CD4-positive, alpha-beta T cell treated with Interleukin-4 for 1 hour (primary cell): ENCODE data around the gene KCNG2.

Source experiments
- DNase-seq, 2 donors: peaks; one replicate each; pipeline ENCODE4 v3.0.0-alpha.2; 2020 to 2022

Gene KCNG2

DNA sequence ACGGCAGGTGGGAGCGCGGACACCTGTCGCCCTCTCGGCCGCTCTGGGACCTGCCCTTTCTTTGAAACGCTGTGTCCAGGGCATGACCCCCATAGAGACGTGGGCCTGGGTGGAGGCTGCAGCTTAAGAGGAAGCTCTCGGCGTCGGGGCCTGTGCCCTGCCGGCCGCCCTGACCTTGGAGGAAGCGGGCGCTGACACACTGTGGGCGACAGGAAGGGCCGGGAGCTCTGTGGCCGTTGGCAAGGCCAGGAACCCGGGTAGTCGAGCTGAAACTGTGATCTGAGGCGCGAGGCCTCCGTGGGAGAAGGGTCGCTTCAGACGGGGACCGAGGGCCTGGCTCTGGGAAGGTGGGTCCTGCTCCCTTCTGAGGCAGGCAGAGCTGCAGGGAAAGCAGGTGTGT is 28.2 kb downstream of the KCNG2 start:
- peak in 1 of 2 donors; percentile 34 for DNase-seq

DNA sequence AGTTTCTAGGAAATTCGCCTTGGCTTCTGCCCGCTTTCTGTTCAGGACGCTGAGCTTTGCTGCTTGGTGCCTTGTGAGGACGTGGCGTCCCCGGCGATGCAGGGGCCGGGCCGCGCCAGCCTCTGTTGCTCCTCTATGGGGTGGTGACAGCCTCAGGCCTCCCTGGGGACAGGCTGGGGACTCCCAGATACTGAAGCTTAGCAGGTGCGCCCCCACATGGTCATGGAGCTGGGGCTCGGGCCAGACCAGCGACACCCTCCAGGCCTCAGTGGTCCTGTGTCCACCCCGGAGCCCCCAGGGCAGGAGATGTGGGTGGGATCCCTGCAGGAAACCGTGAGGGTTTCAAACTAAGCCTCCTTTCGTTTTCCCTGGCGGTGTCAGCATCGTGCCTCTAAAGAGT is 29.2 kb downstream of the KCNG2 start:
- peak in 1 of 2 donors; percentile 29 for DNase-seq

DNA sequence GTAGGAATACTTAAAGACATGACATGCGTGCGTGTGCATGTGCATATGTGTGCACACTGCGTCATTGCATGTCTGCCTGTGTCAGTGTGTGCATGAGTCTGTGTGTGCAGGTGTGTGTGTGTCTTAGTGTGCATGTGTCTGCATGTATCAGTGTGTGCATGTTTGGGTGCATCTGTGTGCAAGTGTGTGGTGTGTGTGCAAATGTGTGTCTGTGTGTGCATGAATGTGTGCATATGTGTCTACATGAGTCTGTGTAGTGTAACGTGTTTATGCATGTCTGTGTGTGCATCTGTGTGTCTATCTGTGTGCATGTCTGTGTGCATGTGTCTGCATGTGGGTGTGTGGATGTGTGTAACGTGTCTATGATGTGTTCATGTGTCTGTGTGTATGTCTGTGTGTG is 30.5 kb downstream of the KCNG2 start:
- no peak for DNase-seq

DNA sequence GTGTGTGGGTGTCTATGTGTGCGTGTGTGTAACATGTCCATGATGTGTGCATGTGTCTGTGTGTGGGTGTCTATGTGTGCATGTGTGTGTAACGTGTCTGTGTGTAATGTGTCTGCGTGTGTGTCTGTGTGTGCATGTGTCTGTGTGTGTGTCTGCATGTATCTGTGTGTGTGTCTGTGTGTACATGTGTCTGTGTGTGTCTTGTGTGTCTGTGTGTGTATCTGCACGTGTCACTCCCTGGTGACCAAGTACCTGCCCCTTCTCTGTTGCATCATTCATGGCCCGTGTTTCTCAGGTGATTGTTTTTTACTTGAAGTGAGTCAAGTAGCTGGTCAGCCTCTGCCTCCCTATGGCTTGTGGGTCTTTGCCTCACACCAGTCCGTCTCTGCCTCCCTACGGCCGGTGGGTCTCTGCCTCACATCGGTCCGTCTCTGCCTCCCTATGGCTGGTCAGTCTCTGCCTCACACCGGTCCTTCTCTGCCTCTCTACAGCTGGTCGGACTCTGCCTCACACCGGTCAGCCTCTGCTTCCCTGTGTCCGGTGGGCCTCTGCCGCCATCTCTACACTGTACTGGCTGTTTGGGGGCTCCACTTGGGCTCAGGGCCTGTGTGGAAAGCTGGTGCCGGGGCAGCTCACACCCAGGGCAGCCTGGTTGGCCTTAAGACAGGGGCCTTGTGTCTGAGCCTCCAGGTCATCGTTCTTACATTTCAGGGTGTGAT is 31.6 kb downstream of the KCNG2 start:
- no peak for DNase-seq

DNA sequence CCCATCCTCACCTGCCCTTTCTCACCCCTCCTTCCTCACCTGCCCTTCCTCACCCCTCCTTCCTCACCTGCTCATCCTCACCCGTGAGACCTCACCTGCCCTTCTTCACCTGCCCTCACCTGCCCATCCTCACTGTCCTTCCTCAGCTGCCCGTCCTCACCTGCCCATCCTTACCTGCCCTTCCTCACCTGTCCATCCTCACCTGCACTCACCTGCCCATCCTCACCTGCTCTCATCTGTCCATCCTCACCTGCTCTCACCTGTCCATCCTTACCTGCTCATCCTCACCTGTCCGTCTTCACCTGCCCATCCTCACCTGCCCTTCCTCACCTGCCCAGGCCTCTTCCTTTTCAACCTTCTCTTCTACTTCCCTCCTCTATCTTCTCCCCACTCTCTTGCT is 34.4 kb downstream of the KCNG2 start:
- no peak for DNase-seq

DNA sequence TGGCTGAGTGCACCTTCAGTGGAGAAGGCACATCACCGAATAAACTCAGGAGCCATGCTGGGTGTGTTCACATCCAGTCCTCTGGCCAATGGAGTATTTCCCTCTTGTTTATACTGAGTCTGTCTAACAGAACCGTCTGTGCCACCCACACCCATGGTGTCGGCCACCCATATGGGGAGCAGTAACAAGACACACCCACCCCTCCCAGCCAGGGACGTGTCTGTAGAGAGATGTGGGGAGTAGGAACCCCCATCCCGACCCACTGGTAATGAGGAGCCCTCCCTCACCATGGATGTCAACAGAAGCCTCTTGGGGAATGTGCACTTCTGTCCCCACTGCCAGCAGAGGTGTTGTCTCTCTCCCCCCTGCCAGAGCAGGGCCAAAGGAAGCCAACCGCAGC is 37.1 kb downstream of the KCNG2 start:
- DNase-seq: no peak

DNA sequence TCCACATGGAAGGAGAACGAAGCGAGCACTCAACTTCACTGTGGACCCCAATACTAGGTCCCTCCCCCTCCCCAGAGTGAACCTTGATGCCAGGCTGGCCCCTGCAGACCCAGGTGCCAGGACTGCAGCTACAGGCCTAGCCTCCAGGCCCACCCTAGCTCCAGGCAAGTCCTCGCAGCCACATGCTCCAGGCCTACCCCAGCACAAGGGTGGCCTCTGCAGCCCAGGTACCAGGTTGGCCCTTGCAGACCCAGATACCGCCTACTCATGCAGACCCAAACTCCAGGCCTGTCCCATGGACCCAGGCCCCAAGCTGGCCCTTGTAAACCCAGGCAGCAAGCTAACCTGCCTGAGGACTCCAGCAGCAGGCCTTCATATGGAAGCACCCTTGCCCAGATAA is 44.2 kb downstream of the KCNG2 start:
- DNase-seq: no peak

DNA sequence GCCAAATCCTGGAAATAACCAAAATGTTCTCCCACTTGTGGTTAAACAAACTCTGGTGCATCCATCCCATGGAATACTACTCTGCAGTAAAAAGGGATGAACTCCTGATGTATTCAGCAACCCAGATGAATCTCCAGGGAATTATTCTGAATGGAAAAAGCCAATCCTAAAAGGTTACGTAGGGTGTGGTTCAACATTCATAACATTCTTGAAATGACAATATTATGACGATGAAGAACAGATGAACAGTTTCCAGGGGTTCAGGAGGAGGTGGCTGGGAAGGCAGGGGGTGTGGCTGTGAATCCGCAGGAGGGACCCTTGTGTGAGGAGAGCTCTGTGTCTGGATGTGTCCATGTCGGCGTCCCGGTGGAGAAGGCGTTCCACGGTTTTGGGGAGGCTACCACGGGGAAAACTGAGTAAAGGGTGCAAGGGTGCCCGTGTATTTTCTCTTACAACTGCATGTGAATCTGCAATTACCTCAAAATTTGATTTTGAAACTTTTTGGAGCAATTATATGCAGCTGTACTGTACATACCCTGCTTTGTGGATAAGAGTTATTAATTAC is 47.3 kb downstream of the KCNG2 start:
- no peak for DNase-seq

DNA sequence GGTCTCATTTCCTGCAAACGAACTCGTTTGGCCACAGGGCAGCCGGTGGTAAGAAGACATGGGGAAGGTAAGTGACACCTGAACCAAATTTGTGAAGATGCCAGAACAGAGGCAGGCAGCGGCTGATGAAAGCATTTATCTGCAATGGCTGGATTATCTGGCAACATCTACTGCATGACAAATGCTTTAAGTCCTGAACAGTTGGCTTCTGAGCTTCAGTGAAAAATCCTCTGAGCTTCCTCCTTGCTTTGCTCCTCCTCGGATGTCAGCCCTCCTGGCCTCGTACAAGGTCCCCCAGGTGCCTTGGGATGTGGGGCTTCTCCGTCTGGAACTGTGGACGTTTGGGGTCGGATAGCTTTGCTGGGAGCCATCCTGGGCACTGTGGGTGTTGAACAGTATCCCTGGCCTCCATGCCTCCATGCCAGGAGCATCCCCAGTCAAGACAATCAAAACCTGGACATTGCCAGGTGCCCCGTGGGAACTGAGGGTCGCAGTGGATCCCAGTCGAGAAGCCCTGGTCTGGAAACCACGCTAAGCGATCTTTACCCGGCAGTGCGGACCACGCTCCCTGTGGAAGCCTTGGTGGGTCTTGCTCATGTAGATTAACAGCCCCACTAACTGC is 49.3 kb downstream of the KCNG2 start:
- no peak for DNase-seq

DNA sequence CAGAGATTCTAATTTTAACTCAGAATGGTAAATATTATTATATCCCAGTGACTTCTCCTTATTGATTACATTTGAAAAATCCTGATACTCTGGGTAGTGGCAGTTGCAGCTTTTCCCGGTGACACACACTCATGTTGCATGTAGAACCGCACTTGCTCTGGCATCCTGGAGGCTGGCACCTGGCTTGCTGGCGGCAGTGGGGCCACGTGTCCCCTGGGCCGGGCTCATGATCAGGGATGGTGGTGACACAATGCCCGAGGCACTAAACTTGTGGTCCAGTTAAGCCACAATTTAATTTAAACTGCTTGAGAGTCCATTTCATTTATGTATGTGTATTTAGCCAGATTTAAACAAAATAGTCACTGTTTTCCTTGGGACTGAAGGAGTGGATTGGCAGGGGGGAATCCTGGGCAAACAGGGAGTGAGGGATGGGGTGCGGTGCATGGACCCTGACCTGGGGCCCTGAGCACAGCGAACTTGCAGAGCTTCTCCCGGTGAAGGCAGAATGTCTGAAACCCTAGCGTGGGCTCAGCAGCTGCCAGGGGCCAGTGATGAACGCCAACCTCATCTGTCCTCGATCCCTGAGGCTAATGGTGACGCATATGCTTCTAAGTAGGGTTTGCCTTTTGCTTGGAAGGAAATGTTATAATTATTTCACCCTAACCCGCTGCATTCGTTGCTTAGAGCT is 50.0 kb downstream of the KCNG2 start:
- DNase-seq: no peak

DNA sequence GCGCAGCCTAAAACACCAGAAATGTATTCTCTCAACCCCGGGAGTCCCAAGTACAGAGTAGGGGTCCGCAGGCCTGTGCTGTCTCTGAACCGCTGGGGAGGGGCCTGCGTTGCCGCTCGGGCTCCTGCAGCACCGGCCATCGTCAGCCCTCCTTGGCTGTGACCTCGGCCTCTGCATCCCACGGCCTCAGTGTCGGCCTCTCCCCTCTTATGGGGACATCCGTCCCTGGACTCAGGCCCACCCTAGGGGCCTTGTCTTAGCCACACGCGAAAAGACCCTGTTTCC is 50.5 kb downstream of the KCNG2 start:
- no peak for DNase-seq

DNA sequence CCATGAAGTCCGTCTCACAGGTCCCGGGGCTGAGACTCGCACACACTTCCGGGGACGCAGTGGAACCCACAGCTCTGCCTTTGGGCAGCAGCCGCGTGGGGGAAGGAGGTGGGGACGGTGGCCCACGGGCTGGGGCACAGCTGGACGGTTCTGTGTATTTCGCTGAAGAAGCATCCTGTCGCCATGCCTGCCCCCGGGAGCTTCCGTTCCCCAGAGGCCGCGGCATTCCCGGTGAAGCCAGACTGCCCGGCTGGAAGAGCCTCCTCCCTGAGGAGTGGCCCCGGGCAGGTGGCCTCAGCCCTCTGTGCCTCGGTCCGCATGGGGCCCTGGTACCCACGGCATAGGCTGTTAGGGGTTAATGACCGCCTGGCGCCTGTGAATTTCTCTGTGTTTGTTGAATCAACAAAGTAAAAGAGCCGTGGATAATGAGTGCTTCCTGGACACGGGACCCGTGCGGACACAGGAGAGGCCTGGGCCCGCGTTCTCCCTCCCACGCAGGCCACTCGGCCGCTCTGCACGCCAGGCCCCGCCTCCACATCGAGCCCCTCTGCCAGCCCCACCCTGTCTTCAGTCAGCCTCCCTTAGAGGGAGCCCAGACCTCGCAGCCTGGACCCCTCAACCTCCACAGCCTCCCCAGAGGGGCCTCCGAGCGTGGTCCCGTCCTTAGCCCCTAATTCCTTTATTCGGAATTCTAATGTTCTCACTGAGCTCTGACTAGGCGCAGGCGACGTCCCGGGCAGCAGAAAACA is 51.0 kb downstream of the KCNG2 start:
- no peak for DNase-seq

DNA sequence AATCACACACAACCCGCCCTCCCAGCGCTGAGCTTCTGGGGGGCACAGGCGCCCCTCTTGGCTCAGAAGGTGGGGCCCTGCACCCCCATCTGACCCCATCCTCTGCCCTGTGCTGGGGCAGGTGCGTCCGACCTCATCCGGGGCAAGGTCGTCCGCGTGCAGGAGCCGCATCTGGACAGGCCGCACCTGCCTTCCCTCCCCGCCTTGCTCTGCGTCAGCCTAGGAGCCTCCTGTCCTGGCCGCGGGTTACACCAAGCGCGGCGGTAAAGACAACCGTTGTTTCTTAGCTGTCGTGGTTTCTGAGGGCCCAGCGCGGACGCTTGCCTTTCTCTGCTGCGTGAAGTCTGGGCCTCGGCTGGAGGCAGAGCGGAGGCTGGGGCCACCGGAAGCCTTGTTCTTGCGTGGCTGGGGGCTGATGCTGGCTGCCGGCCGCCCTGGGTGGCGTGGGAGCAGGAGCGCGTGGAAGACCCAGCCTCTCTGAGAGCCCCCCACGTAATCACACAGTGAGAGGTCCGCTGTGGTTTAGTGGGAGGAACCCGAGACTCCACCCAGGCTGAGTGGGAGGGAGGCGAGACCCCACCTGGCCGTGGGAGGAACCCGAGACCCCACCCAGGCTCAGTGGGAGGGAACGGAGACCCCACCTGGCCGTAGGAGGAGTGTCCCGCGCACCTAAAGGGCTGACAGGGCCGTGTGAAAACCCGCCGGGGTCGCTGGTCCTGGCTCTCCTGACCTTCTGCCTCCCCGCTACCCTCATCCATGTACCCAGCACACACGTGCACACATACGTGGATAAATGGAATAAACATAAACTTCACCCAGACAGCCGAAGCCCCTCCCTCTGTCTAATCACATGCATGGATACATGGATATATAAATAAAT is 51.8 kb downstream of the KCNG2 start:
- DNase-seq: no peak

DNA sequence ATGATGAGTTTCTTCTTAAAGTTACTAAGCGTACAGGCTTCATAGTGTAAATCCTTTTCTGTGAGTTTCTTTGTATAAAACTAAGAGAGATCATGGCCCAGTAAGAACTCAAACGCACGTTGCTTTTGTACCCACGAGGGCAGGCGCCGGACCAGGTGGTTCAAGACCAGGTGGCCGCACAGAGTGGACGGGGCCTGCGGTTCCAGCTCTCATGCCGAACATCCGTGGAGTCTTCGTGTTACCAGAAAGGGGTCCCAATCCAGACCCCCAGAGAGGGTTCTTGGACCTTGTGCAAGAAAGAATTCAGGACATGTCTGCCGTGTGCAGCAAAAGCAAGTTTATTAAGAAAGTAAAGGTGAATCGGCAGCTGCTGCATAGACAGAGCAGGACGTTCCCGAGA is 53.0 kb downstream of the KCNG2 start:
- no peak for DNase-seq

DNA sequence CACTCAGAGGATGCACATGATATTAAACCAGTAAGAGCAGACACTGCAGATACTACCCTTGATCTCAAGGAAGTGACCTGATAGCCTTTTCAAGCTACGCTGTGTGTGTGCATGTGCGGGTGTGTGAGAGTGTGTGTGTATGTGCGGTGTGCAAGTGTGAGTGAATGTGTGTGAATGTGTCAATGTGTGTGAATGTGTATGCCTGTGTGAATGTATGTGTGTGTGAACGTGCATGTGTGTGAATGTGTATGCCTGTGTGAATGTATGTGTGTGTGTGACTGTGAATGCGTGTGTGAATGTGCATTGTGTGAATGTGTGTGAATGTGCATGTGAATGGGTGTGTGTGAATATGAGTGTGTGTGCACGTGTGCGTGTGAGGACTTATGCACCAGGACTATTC is 53.8 kb downstream of the KCNG2 start:
- DNase-seq: no peak

DNA sequence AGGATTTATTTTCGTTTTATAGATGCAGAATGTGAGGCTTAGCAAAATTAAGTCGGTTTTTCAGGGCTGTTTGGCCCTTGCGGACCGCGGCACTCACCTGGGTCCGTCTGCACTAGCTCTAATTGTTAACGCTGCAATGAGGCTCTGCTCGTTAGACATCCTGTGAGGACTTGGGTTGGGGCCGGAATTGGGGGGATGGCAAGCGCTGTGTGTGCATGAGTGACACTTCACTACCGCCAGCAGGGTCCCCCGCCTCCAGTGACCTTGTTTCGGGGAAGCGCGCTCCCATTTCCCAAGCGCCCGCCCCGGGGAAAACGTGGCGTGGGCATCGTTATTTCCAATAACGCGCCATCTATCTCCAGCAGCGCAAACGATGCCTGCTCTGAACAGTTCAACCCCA is 54.2 kb downstream of the KCNG2 start:
- no peak for DNase-seq

DNA sequence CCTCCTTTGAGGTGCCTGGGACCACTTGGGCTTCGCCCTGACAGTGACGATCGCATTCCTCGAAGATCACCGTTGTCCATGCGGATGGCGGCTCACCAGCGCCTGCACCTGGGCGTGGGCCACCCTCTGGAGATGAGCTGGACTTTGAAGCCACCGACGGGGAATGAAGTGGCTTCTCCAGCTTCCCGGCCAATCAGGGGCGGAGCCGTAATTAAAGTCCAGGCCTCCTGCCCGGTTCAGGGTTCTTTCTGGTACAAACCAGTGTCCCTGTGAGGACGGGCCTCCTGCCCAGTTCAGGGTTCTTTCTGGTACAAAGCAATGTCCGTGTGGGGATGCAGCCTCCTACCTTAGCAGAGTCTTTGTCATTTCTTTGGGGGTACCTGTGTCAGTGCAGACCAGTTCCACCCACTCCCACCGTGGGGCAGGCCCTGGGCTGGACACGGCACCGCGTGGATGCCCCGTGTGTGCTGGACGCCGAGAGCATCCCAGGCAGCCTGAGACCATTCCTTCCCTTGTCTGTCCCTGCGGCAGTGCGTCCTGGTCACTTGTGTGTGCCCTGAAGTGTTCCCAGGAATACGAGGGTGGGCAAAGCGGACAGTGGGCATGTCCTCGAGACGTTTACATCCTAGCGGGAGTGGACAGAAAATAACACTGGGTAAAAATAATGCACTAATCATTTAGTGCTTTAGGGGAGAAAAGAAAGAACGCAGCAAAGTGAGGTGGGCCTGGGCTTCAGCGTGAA is 55.0 kb downstream of the KCNG2 start:
- DNase-seq: no peak

DNA sequence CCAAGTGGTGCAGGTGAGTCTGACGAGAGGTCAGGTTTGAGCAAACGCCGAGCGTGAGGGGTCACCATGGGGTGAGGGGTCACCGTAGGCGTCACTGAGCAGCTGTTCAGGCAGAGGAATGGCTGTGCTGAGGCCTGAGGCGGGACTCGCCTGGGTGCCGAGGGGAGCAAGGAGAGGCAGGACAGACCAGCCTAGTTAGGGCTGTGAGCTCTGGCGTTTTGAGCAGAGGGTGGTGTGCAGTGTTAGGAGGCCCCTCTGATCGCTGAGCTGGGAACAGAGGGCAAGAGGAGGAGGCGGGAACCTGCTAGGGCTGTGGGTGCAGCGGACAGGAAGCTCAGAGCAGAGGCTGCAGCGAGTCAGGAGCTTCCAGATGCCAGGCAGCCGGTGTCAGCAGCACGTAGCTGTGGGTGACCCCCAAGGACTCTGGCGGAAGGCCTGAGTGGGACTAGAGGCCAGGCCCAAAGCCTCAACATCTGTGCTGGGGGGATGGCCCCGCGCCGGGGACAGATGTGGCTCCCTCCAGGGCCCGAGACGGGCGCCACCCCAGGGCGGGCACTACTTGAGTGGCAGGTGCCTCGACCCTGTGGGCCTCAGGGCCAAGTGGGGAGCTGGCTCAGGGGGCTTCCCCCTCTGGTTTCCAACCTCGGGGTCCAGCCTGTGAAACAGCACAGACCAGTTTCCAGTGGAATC is 55.7 kb downstream of the KCNG2 start:
- DNase-seq: no peak

DNA sequence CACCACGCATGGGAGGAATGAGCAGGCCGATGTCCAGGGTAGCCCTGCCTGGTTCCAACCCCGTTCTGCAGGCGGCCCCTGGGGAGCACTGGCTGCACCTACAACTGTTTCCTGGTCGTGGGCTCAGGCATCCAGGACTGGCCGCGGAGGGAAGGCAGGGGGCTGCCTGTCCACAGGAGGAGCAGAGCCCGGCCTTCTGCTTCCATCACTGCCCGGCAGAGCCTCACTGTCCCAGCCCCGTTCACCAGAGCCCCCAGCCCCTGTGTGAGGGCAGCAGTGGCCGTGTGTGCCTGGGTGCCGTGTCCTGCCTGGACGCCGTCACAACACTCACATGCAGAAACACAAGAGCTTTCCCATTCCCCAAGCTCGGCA is 56.2 kb downstream of the KCNG2 start:
- DNase-seq: no peak

DNA sequence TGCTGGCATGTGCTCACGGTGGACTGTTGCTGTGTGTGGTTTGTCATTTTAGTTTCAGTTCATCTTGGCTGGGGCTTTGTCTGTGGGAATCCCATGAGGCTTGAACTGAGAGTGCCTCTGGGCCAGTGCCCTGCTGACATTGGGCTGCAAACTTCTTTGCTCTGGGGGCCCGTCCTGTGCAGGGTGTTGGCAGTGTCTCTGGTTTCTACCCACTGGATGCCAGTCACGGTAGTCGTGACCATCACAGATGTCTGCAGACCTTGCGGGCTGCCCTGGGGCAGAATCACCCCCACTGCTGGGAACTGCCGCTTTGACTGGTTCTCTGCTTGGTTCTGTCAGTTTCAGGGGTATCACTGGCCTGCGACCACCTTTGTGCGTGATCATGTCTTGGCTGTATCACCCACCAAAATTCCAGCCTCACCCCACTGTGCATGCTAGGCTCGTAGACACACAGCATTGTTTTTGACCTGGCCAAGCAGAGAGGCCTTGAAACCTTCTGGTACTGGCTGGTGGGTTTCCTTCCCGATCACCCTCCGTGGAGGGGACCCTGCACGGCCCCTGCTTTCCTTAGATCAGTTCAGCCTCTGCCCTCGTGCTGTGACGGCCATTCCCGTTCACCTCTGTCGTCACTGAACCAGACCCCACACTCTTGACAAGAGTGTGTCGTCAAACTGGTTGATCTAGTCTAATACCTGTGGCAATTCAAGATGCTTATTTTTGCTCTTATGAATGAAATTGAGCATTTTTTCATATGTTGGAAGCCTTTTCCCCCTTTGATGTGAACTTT is 57.6 kb downstream of the KCNG2 start:
- no peak for DNase-seq
